Activated T-cell treated with anti-CD3 and anti-CD28 coated beads, Interleukin-2, amount 50 U/mL, for 24 hours (primary cell): ENCODE measurements around the gene DENND1B.

ENCODE experiments used
- DNase-seq: peaks from one replicate; pipeline ENCODE4 v3.0.0-alpha.2; 2020
- H3K27ac Mint-ChIP-seq: 2 replicates; pipeline ENCODE4 v1.8.0; 2020; ENCODE audit warnings: mild to moderate bottlenecking, mixed read lengths
- H3K27me3 Mint-ChIP-seq: 2 replicates; pipeline ENCODE4 v1.8.0; 2020; ENCODE audit warnings: mixed read lengths
- H3K36me3 Mint-ChIP-seq: 2 replicates; pipeline ENCODE4 v1.8.0; 2020; ENCODE audit warnings: low read depth, mixed read lengths
- H3K4me1 Mint-ChIP-seq: 2 replicates; pipeline ENCODE4 v1.8.0; 2020; ENCODE audit warnings: low read depth, mixed read lengths
- H3K4me3 Mint-ChIP-seq: 2 replicates; pipeline ENCODE4 v1.8.0; 2020; ENCODE audit warnings: mild to moderate bottlenecking, moderate library complexity, mixed read lengths
- H3K9me3 Mint-ChIP-seq: 2 replicates; pipeline ENCODE4 v1.8.0; 2020; ENCODE audit warnings: mixed read lengths

DENND1B gene

DNA sequence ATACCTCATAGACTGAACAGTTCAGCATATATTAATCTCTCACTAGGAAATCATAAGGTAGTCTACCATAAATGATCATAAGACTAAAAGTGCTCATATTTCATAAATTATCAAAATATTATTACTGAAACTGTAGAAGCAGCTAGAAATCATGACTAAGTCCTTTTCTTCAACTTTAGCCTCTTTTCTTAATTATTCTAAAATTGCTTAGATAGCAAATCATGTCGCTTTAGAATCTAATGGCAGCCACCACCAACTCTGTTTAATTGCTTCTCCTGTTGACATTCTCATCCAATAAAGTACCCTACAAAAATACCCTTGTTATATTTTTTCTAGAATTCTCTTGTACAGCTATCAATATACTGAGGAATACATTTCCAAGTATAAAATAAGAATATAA, 102.9 kb downstream of the DENND1B start:
- H3K9me3 Mint-ChIP-seq, result no peaks in the 10 kb centered on the region
- H3K4me3 Mint-ChIP-seq, result no peak overlapping the region
- DNase-seq, result no peak
- H3K27ac Mint-ChIP-seq, result no peak overlapping the region
- no peaks in the 10 kb centered on the region for H3K27me3 Mint-ChIP-seq
- peaks cover 3% of the 10 kb centered on the region for H3K36me3 Mint-ChIP-seq
- H3K4me1 Mint-ChIP-seq, result peaks cover 20% of the 10 kb centered on the region

DNA sequence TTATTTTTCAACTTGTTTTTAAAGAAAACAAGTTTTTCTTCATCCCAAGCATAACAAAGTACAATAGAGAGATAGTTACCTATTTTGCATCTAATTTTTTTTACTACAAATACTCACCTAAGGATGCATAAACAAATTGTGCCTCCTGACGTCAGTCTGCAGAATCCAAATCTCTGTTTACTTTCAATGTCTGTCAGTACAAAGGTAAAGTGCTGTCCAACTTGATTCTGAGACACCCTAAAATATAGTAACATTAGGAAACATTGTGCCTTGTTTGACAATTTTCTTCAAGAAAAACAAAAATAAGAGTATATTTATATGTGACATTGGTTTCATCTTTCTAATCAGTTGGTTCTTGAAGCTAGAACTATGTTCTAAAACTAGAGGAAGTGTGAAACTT, 103.4 kb downstream of the DENND1B start:
- peaks cover 15% of the 10 kb centered on the region for H3K4me1 Mint-ChIP-seq
- no peak for DNase-seq
- H3K4me3 Mint-ChIP-seq, result no peak overlapping the region
- peaks cover 3% of the 10 kb centered on the region for H3K36me3 Mint-ChIP-seq
- no peak overlapping the region for H3K27ac Mint-ChIP-seq
- H3K9me3 Mint-ChIP-seq, result no peaks in the 10 kb centered on the region
- no peaks in the 10 kb centered on the region for H3K27me3 Mint-ChIP-seq

DNA sequence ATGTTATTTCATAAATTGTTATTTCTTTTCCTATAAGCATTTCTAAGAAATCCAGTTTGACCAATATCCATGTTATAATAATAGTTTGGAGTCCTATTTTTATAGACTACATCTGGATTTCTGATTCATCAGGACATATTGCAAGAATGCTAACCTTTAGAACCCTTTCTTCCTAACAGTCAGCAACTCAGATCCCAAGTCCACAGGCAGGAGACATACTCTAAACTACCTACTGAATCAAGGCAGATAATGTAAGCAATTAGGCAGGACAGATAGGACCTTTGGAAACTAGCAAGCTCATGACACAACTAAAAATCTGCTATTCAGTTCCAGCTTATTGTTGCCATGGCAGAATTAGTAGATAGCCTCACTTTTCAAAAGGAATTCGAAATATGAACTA, 104.1 kb downstream of the DENND1B start:
- no peaks in the 10 kb centered on the region for H3K27me3 Mint-ChIP-seq
- H3K4me3 Mint-ChIP-seq, result no peak overlapping the region
- H3K4me1 Mint-ChIP-seq, result peaks cover 14% of the 10 kb centered on the region
- no peaks in the 10 kb centered on the region for H3K9me3 Mint-ChIP-seq
- no peak for DNase-seq
- H3K27ac Mint-ChIP-seq, result no peak overlapping the region
- H3K36me3 Mint-ChIP-seq, result peaks cover 3% of the 10 kb centered on the region

DNA sequence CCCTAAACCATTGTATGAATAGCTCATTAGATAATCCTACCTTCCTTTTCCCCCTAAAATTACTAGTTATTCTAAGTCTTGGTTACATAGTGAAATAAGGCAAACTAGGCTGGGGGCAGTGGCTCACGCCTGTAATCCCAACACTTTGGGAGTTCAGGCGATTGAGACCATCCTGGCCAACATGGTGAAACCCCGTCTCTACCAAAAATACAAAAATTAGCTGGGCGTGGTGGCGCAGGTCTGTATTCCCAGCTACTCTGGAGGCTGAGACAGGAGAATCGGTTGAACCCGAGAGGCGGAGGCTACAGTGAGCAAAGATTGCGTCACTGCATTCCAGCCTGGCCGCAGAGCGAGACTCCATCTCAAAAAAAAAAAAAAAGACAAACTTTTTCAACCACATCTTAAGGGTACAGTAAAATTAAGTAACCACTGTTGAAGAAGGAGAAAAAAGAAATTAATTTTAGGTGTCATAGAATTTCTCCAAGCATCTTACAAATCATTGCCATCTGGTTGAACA, 108.5 kb downstream of the DENND1B start:
- peaks cover 4% of the 10 kb centered on the region for H3K36me3 Mint-ChIP-seq
- no peak overlapping the region for H3K27ac Mint-ChIP-seq

DNA sequence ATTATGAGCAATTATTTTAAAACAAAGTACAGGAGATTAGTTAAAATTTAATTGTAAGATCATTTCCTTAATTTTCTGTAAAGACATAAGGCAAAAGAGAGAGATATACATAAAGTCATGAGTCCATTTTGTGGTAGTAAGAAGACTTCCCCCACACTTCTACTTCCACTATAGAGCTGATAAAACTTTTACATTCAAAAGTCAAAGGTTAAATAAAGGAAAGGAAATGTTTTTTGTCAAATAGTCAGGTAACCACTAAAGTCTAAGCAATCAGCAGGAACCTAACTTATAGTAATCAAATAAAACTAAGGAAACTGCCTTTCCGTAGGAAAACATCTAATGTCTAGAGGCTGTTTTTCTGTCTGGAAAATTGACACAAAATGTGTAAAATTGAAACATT, 110.9 kb downstream of the DENND1B start:
- peaks cover 2% of the 10 kb centered on the region for H3K36me3 Mint-ChIP-seq
- no peaks in the 10 kb centered on the region for H3K9me3 Mint-ChIP-seq
- H3K4me1 Mint-ChIP-seq, result peaks cover 14% of the 10 kb centered on the region
- H3K4me3 Mint-ChIP-seq, result no peak overlapping the region
- no peak for DNase-seq
- H3K27ac Mint-ChIP-seq, result no peak overlapping the region
- H3K27me3 Mint-ChIP-seq, result no peaks in the 10 kb centered on the region

More for the DNA sequence above, 108.5 kb downstream of the DENND1B start:
- H3K27me3 Mint-ChIP-seq, result no peaks in the 10 kb centered on the region
- H3K4me3 Mint-ChIP-seq, result no peak overlapping the region
- H3K4me1 Mint-ChIP-seq, result peaks cover 3% of the 10 kb centered on the region
- H3K9me3 Mint-ChIP-seq, result no peaks in the 10 kb centered on the region
- DNase-seq, result no peak

DNA sequence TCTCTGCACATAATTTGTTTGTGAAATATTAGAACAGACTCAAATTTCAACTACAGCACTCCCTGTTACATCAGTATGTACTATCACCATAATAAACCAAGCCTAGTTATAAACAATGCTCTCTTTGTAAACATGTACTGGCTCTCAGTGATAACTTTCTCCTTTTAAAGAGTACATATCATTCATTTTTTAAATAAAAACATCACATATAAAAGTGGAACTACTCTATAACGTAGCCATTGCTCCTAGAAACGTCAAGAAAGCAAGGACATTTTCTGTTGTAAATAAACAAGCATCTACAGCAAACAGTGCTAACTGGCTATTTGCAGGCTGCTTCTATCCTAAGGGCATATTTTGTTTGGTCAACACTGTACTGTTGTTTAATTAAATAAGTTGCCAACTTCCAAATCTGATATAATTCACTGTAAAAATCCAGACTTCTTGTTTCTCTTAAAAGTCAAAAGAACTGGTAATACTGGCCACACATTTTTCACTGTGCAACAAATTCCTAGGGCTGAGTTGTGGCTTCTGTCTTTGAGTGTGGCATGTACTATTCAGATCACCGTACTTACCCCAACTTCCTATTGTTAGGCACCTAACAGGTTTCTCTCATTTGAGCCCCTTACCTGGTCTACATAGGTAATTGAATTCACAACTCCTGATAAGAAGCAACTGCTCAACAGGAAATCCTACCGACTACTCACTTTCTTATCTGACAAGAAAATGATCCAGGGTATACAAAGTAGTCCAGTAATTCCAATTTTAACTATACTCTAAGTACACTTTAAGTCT, 111.9 kb downstream of the DENND1B start:
- no peak for DNase-seq
- H3K27me3 Mint-ChIP-seq, result no peaks in the 10 kb centered on the region
- no peak overlapping the region for H3K27ac Mint-ChIP-seq
- peaks cover 16% of the 10 kb centered on the region for H3K4me1 Mint-ChIP-seq
- no peak overlapping the region for H3K4me3 Mint-ChIP-seq
- H3K9me3 Mint-ChIP-seq, result no peaks in the 10 kb centered on the region
- H3K36me3 Mint-ChIP-seq, result peaks cover 2% of the 10 kb centered on the region

DNA sequence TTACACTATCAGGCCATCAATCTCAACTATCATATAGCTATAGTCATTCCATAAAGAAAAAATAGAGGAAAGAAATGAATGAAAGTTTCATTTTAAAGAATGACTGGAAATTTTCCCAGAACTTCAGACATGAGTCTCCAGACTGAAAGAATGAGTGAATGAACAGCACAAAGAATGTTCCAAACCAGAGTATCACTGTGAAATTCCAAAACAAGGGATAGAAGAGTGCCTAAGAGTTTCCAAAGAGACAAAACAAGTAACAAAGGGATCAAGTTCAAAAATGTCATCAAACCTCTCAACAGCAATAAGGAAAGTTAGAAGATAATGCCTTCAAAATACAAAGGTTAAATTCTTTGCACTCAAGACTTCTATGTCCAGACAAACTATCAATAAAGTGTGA, 114.9 kb downstream of the DENND1B start:
- no peak for DNase-seq
- Mint-ChIP-seq H3K27me3 (no peaks in the 10 kb centered on the region), H3K36me3 (peaks cover 14% of the 10 kb centered on the region), H3K9me3 (no peaks in the 10 kb centered on the region), H3K4me3 (no peak overlapping the region), H3K27ac (no peak overlapping the region), H3K4me1 (peaks cover 18% of the 10 kb centered on the region)

DNA sequence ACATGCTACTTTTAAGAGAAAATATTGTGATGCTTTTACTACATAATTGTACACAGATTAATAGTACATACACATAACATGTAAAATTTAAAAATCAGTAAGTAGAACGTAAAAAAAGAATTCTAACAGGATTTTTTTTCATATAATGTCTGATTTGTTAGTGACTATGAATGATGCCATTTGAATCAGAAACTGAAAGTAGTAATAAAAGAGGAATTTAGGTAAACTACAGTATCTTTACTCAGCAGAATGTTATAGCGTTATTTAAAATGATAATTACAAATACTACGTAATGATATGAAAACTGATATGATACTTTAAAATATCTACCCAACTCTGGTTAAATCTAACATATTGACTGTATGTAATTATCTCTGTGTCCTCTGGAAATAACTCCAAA, 116.1 kb downstream of the DENND1B start:
- no peaks in the 10 kb centered on the region for H3K9me3 Mint-ChIP-seq
- no peaks in the 10 kb centered on the region for H3K27me3 Mint-ChIP-seq
- no peak overlapping the region for H3K4me3 Mint-ChIP-seq
- peaks cover 14% of the 10 kb centered on the region for H3K36me3 Mint-ChIP-seq
- H3K27ac Mint-ChIP-seq, result no peak overlapping the region
- H3K4me1 Mint-ChIP-seq, result peaks cover 15% of the 10 kb centered on the region
- no peak for DNase-seq

DNA sequence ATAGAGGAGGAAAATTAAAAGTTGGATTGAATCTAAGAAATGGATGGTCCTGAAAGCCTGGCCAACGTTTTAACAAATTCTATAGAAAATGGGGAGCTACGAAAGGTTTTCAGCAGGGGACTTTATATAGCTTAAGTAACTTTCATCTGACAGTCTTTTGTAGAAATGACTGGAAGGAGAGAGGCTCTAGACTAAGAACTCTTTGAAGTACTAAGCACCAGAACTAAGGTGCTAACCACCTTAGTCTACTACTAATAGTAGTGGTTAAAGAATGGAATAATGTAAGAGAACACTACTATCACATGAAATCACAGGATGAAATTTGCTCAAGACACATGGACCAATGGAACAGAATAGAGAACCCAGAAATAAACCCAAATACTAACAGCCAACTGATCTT, 126.1 kb downstream of the DENND1B start:
- Mint-ChIP-seq H3K9me3 (no peaks in the 10 kb centered on the region), H3K4me1 (peaks cover 10% of the 10 kb centered on the region), H3K4me3 (no peak overlapping the region), H3K36me3 (peaks cover 21% of the 10 kb centered on the region), H3K27ac (no peak overlapping the region), H3K27me3 (no peaks in the 10 kb centered on the region)
- no peak for DNase-seq

DNA sequence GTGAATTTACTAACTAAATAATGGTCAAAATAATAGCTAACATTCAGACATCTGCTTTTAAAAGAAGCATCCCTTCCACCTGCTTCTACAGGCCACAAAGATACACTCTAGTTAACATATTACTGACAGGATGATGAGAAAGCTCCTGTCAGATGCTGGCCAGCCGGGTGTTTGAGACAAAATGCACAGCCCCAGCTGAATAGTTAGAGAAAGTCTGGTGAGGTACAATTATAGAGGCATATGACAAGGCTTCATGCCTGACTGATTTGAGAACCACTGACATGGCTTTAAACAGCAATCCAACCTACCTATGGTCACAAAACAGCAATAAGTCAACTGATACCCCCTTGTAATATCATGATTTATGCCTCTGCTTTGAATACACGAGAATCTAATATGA, 137.0 kb downstream of the DENND1B start:
- peaks cover 48% of the 10 kb centered on the region for H3K36me3 Mint-ChIP-seq
- no peaks in the 10 kb centered on the region for H3K27me3 Mint-ChIP-seq
- H3K9me3 Mint-ChIP-seq, result no peaks in the 10 kb centered on the region
- H3K27ac Mint-ChIP-seq, result no peak overlapping the region
- no peaks in the 10 kb centered on the region for H3K4me1 Mint-ChIP-seq
- no peak overlapping the region for H3K4me3 Mint-ChIP-seq
- no peak for DNase-seq

DNA sequence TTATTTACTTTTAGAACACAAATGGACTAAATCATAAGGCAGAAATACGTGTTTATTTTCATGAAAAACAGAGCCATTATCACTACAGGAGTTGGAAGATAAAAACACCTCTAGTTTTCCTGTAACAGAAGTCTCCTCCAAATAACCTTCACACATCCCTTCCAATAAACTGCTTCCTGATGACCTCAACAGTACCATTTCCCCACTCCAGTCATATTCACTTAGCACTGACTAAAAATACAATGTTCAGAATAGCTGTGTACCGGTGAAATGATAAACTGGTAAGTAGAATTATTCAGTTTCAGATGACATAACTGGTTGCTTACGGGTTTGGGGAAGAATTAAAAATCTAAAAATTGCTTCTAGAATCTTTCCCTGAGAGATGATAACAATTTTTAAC, 137.9 kb downstream of the DENND1B start:
- Mint-ChIP-seq H3K9me3 (no peaks in the 10 kb centered on the region), H3K27ac (no peak overlapping the region), H3K27me3 (no peaks in the 10 kb centered on the region), H3K4me3 (no peak overlapping the region), H3K36me3 (peaks cover 44% of the 10 kb centered on the region), H3K4me1 (no peaks in the 10 kb centered on the region)
- DNase-seq, result no peak

DNA sequence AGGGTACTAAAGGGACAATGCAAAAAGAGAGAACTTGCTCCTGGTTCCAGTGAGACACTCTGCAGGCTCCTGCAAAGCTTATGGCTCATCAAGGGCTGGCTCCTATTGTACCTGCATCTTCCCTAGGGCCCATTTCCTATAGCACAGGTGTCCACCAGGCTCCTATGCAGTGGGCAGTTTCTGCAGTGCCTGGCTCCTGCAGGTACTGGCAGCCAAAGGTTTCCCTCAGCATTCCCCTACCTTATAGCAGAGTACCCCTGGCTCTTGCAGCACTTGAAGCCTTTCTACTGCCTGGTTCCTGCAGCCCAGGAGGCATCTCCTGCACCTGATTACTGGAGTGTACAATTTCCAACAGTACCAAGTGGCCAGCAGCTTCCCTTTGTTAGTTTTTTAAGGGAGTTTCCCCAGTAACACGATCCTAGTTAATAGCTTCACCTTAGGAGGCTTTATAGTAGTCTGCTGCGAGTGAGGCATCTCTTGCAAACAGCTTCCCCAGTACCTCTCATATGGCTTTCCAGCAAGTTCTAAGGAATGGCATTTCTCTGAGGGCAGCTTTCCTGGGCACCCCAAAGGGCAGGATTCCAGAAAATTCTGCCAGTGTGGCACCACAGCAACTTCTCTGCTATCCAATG, 141.7 kb downstream of the DENND1B start:
- DNase-seq, result no peak
- Mint-ChIP-seq H3K9me3 (peaks cover 3% of the 10 kb centered on the region), H3K4me1 (peaks cover 1% of the 10 kb centered on the region), H3K27me3 (no peaks in the 10 kb centered on the region), H3K36me3 (peaks cover 46% of the 10 kb centered on the region), H3K4me3 (no peak overlapping the region), H3K27ac (no peak overlapping the region)

DNA sequence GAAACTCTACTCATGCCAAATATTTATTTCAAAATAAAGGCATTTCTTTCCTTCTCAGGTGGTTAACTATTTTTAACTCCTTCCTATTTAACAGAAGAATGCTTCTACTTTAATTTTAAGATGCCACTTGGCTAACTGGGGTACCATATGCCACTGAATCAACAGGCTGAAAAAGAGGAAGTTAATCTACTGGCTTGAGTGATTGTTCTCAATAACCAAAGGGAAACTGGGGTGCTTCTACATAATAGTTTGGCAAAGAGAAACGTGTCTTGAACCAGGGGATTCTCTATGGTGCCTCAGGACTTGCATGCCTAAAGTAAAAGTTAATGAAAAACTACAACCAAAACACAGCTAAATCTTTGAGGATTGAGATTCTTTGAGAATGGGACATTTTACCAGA, 142.6 kb downstream of the DENND1B start:
- H3K27ac Mint-ChIP-seq, result no peak overlapping the region
- peaks cover 44% of the 10 kb centered on the region for H3K36me3 Mint-ChIP-seq
- H3K27me3 Mint-ChIP-seq, result no peaks in the 10 kb centered on the region
- DNase-seq, result no peak
- peaks cover 1% of the 10 kb centered on the region for H3K4me1 Mint-ChIP-seq
- H3K9me3 Mint-ChIP-seq, result peaks cover 4% of the 10 kb centered on the region
- H3K4me3 Mint-ChIP-seq, result no peak overlapping the region

DNA sequence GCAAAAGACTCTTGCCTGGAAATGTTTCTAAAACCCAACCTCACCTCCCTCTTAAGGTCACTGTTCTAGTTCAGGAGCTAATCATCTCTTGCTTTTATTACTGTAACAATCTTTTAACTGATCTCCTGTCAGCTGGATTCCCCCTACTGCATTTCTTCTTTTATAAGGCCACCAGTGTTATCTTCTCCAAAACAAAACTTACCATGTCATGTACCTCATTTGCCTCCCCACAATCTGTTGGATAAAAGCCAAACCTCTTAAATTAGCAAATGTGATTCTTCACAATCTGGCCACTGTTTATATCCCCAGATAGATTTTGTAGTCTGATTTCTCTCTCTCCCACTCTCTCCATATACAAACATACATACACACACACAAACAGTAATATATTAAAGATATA, 143.3 kb downstream of the DENND1B start:
- no peak for DNase-seq
- Mint-ChIP-seq H3K36me3 (peaks cover 42% of the 10 kb centered on the region), H3K27me3 (no peaks in the 10 kb centered on the region), H3K9me3 (peaks cover 4% of the 10 kb centered on the region), H3K4me1 (peaks cover 1% of the 10 kb centered on the region), H3K27ac (no peak overlapping the region), H3K4me3 (no peak overlapping the region)

DNA sequence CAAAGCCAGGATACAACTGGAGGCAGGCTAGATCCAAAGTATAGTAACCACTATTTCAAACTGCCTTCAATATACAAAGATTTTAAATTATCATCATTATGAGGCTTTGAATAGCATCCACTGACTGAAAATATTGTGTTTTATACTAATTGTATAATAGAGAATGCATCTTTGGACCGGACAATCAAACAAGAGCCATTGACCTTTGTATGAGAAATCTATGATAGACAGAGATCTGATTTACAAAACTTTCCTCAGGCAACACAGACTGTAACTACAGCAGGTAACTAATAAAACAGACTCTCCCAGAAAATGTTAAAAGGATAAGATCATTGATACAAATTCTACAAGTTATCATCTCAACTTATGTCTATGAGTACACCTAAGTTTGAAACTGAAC, 152.9 kb downstream of the DENND1B start:
- Mint-ChIP-seq H3K36me3 (peaks cover 13% of the 10 kb centered on the region), H3K27me3 (no peaks in the 10 kb centered on the region), H3K4me1 (no peaks in the 10 kb centered on the region), H3K4me3 (no peak overlapping the region), H3K27ac (no peak overlapping the region), H3K9me3 (no peaks in the 10 kb centered on the region)
- no peak for DNase-seq
